ENCODE results near the gene ECT2. TPM values are rescaled to one million over a fixed set of nuclear protein-coding genes. Genes with fewer than 3 reads are reported as not detected.
"Not testable (repeated sequence)": the region's sequence is repeated elsewhere in the genome, so short reads cannot be mapped to it uniquely, and the experiment has no call there.

Gene ECT2
- total RNA-seq, 1 donor = 3.8 TPM

DNA sequence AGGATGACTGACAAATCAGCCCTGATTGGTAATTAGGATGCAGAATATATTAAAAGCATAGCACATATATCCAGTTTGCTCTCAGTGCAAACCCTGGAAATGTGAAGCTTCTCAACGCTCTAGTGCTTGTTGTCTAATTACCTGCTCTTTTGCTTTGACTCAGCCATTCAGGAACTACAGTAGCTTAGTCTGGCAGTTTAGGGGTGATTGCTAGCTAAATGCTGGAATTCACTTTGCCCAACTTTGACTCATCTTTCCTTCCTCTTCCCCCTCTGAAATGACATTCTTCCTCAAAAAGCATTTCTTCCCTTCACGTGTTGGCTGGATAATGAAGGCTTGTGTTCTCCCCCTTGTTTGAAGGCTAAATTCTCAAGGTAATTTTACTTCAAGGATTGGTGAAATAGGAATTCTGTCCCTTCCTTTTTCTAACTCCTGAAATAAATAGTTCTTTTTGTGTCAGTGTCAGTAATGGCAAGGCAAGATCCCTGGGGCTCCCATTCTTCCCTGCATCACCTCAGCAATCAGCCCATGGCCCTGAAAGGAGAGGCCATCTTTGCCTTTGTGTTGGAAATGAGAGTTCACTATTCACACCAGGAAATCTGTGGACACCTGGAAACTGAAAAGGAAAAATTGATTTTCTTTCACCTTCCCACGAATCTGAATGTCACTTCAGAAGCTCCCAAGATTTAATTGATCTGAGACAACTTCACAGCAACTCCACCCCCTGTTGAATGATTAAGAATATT, 103.6 kb downstream of the ECT2 start:
- no peak for DNase-seq (ENCODE audit: low read depth in 2 of 3, low spot score in 2 of 3)

DNA sequence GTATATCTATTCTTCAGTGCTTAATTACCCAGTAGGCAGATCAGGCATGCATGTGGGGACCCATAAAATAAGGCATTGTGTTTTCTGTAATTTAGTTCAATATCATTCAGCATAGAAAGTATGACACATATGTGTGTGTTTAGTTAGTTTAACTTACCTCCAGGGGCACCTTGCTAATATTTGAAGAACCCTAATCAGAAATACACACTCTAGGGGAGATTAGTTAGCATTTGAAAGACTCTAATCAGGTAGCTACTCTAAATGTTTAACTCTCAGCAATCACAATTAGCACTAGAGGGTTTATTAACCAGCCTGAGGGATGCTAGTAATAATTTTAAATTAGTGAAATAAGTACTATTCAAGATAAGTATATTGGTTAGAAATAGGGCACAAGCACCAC, 104.5 kb downstream of the ECT2 start:
- no peak for DNase-seq (ENCODE audit: low read depth in 2 of 3, low spot score in 2 of 3)

DNA sequence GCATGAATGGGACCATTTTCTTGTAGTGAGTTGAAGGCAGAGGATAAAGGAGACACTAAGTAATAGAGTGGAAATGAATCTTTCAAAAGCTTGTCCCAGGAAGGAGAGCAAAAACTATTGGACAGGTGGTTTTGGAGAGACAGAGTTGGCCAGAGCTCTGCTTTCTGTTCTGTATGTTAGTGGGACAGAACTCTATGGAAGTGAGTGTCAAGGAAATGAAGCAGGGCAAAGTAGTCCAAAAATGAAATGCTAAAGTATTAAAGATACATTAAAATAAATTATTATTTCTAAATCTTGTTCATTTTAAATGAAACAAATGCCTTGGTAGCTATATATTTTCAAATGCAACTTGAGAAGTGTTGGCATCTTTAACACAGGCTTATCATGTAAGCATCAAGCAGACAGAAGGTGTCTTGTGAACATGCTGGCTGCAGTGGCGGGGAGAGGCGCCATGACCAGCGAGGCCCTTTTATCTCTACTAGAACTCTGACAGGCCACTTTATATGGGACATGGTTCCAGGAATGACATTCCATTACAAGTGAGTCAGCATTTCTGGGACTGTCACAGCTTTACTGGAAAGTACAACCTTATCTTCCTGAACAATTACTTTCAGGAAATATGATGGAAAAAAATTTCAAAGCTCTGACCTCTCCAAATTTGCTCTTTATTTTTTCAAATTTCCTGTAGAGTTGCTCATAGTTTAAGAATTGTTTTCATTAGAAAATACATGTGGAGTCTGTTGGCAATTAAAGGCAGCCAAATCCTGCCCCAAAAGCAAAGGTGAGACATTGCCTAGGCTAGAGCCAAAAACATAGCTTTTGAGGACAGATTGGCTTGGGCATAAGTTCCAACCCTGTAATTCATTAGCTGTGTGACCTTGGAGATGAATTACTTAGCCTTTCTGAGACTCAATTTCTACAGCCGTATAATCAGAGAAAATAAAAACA, 106.5 kb downstream of the ECT2 start:
- DNase-seq (ENCODE audit: low read depth in 2 of 3, low spot score in 2 of 3) = no peak

DNA sequence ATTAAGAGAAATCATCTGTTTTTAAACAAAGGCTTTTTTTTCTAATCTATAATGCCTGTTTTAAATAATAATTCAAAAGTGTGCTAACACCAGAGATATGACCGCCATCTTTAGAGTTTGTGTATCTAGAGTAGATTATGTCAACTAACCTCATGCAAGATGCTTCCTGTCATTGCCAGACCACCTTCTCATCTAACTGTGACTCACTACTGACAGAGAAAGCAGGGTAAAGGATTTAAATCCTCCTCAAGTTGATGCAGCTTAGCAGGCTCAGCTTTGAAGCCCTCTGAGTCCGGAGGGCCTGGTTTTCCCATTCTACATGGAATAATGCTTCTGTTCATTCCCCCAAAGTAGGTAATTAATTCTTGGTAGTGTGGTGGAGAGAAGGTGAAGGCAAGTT, 108.5 kb downstream of the ECT2 start:
- DNase-seq (ENCODE audit: low read depth in 2 of 3, low spot score in 2 of 3) = peak in 2 of 3 donors; percentile 18 to 55

DNA sequence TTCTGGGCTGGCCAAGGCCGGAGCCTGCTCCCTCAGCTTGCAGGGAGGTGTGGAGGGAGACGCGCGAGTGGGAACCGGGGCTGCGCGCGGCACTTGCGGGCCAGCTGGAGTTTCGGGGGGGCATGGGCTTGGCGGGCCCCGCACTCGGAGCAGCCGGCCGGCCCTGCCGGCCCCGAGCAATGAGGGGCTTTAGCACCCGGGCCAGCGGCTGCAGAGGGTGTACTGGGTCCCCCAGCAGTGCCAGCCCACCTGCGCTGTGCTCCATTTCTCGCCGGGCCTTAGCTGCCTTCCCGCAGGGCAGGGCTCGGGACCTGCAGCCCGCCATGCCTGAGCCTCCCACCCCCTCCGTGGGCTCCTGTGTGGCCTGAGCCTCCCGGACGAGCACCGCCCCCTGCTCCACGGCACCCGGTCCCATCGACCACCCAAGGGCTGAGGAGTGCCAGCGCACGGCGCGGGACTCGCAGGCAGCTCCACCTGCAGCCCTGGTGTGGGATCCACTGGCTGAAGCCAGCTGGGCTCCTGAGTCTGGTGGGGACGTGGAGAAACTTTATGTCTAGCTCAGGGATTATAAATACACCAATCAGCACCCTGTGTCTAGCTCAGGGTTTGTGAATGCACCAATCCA, 116.3 kb downstream of the ECT2 start:
- DNase-seq (ENCODE audit: low read depth in 2 of 3, low spot score in 2 of 3) = not testable (repeated sequence)

DNA sequence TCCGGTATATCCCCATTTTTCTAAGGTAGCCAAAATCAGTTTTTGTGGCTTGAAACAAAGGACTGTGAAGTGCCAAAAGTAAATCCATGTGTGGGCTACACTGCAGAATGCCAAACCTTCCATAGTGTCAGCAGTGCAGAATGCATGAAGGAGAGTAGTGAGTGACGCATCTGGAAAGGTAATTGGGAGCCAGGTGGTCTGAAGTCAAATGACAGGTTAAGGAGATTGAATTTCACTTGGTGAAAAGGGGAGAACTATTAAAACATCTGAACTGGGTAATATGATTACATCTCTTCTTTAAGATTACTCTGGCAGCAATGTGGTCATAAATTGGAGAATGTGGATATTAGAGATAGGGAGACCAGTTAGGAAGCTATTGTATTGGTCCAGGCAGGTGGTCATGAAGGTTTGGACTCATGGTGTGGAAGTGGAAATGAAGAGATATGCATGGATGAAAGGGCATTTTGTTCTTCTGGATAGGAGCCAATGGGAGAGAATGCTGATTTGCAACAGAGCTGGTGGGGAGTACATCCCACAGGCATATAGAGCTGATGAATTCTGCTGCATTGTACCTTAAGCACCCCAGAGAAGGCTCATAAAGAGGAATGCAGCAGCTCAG, 118.2 kb downstream of the ECT2 start:
- no peak for DNase-seq (ENCODE audit: low read depth in 2 of 3, low spot score in 2 of 3)

DNA sequence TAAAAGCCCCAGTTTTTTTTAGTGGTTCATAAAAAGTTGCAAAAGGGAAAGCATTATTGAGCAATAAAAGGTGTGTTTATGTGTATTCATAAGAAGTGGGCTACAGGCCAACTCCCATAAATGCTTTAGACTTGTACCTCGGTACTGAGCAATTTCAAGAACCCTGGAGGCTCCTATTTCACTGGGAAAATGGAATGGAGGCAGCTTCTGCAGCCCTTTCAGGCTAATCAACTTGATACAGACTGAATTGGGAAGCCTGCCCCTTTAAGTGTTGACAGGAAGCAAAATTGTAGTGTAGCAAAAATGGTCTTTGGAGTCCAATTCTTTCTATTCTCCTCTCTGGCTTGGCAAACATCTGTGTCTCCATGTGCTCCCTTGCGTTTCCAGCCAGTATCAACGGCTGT, 118.8 kb downstream of the ECT2 start:
- DNase-seq (ENCODE audit: low read depth in 2 of 3, low spot score in 2 of 3) = no peak

DNA sequence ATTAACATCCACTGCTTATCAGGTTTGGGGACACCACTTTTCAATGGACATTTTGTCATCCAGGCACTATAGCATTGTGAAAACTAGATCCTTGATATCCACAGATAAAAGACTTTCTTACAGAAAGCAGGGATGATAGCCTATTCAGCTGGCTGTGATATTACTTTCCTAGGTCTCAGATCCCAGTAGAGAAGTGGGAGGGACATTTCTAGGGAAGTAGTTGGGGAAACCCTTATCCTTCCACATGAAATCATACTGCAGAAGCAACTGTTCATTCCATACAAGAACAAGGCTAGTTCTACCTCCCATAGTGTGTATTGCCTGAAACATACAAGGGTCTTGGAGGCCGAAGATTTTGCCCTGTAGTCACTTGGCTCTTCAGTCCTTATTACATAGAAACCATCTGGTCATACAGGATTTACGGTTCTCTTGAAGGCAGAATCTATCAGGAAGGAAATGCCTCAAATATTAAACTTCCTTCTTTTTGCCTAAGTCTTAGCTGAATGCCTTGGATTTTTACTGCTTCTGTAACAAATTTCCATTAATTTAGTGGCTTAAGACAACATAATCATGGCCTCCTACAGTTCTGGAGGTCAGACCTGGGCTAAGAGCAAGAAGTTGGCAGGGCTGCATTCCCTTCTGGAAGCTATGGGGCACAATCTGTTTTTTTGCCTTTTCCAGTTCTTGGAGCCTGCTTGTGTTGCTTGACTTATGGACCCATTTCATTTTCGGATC, 119.4 kb downstream of the ECT2 start:
- DNase-seq (ENCODE audit: low read depth in 2 of 3, low spot score in 2 of 3) = no peak

Small RNA genes within 50 kb of the gene (small RNA-seq; reads per million reads assigned to genes)
- gene AC108667.1 (not detected), gene RF00139 (not detected), gene RNU4-4P (not detected), gene RNU6-547P (not detected)

Other genes with a start within 250 kb of the ECT2 start
- gene TNFSF10, start 227.3 kb upstream of the ECT2 start, total RNA-seq = 34.5 TPM
- 3.2 TPM for gene NCEH1, start 39.7 kb upstream of the ECT2 start, total RNA-seq